Retinal pigment epithelial cell (primary cell): ENCODE measurements around the gene NGDN.
A peak's percentile ranks its signal among the peaks of the same experiment; 100 is the strongest.
"Not testable (repeated sequence)": the region's sequence is repeated elsewhere in the genome, so short reads cannot be mapped to it uniquely, and the experiment has no call there.

Experiments
- DNase-seq: peaks from one replicate; pipeline ENCODE4 v3.0.0-alpha.2; 2010; ENCODE audit warnings: low read depth
- H3K4me3 ChIP-seq: 2 replicates; pipeline ENCODE4 v1.5.1; 2011; ENCODE audit warnings: mild to moderate bottlenecking, low read length, control low read depth, moderate library complexity
- CTCF ChIP-seq: conservative IDR thresholded peaks from 2 replicates; pipeline ENCODE4 v1.5.1; 2011; ENCODE audit warnings: low read depth, low read length, control low read depth, inconsistent platforms

NGDN gene

GRCh38 chr14:23447361-23448350 lies 21.8 kb upstream of the NGDN start:
- no peak for DNase-seq
- no peak overlapping the region for H3K4me3 ChIP-seq
- no peak for TF ChIP-seq CTCF

DNA sequence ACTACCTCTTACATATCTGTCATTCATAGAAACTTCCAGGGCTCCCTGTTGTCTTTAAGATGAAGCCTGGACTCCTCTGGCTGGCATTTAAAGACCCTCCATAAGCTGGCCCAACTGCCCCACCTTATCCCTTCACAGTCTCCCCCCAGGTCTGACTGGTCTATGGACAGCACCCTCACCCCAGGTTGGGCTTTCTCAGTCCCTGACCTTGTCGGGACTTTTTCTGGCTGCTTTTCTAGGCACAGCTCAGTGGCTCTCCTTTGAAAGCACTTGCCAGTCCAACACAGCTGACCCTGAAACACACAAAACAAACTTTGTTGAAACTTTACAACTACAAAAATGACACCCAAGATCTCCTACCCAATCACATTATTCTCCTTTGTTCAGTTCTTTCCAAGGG lies 20.2 kb upstream of the NGDN start:
- no peak for TF ChIP-seq CTCF
- no peak for DNase-seq
- no peak overlapping the region for H3K4me3 ChIP-seq

DNA sequence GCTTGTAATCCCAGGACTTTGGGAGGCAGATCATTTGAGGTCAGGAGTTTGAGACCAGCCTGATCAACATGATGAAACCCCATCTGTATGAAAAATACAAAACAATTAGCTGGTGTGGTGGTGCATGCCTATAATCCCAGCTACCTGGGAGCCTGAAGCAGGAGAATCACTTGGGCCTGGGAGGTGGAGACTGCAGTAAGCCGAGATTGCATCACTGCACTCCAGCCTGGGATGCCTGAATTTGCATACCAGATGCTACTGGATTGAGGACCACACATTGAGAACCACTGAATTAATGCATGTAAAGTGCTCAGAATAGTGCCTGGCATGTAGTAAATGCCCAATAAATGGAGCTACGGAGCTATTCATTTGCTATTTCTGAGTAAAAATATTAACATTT lies 19.1 kb upstream of the NGDN start:
- no peak for TF ChIP-seq CTCF
- no peak overlapping the region for H3K4me3 ChIP-seq
- DNase-seq, result no peak

- no peak overlapping the region for H3K4me3 ChIP-seq
- DNase-seq, result no peak
- no peak for TF ChIP-seq CTCF
These were observed 17.3 kb upstream of the NGDN start for GRCh38 chr14:23452237-23452636.

DNA sequence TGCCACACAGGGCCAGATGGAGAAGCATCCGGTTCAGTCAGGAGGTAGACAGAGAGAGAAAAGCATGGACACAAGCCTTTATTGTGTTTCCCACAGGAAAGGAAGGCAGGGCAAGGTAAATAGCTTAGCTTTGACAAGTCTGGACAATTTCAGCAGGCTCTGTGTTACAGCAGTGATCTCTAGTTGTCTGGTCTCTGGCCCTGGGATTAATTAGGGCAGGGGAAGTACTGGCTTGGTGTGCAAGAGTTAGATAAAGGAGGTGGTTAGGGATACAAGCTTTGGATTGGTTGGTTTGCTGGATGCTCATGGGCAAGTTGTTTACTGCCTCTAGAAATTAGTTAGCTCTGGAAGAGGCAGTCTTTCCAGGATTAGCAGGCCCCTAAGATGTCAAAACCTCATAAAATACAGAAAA lies 15.1 kb upstream of the NGDN start:
- H3K4me3 ChIP-seq, result no peak overlapping the region
- TF ChIP-seq CTCF, result no peak
- no peak for DNase-seq

- DNase-seq, H3K4me3 ChIP-seq: not testable (repeated sequence)
- peak; percentile 52 for TF ChIP-seq CTCF
These were observed 12.5 kb upstream of the NGDN start for GRCh38 chr14:23456883-23457586.
